SK-N-SH treated with all-trans-retinoic acid at 6 μM for 48 hours (cell line): ENCODE measurements around the gene ERV3-1.

Experiments used
- ATAC-seq: fragments of 200-7000 bp; cut with Tn5 transposase; 3 replicates; pipeline ENCODE4 v1.9.1; 2020; ENCODE audit warnings: mild to moderate bottlenecking, moderate library complexity
- ARNTL ChIP-seq: fragments of 450-650 bp; formaldehyde crosslinking; IDR thresholded peaks from 2 replicates; pipeline ENCODE4 v1.5.0; 2020; ENCODE audit warnings: low read depth, mild to moderate bottlenecking, moderate library complexity, borderline replicate concordance
- BACH2 ChIP-seq: fragments of 250-450 bp; sonication (Bioruptor Pico); IDR thresholded peaks from 2 replicates; pipeline ENCODE4 v1.9.0; 2021; ENCODE audit warnings: mild to moderate bottlenecking, borderline replicate concordance
- CSDC2 ChIP-seq: fragments of 250-450 bp; sonication (Bioruptor Pico); IDR thresholded peaks from 2 replicates; pipeline ENCODE4 v1.5.0; 2020; ENCODE audit warnings: mild to moderate bottlenecking, moderate library complexity
- ESRRG ChIP-seq: fragments of 250-450 bp; sonication (Bioruptor Pico); IDR thresholded peaks from 2 replicates; pipeline ENCODE4 v1.6.1; 2021; ENCODE audit warnings: mild to moderate bottlenecking
- GLIS3 ChIP-seq: fragments of 250-450 bp; sonication (Bioruptor Pico); IDR thresholded peaks from 2 replicates; pipeline ENCODE4 v1.5.0; 2020; ENCODE audit warnings: mild to moderate bottlenecking, moderate library complexity
- ISL1 ChIP-seq: fragments of 250-450 bp; sonication (Bioruptor Pico); IDR thresholded peaks from 2 replicates; pipeline ENCODE4 v2.1.2; 2022; ENCODE audit warnings: mild to moderate bottlenecking, moderate library complexity
- OSR1 ChIP-seq: fragments of 250-450 bp; sonication (Bioruptor Pico); IDR thresholded peaks from 2 replicates; pipeline ENCODE4 v1.8.0; 2022; ENCODE audit warnings: moderate library complexity, mild to moderate bottlenecking, inconsistent platforms
- PPARA ChIP-seq: fragments of 250-450 bp; sonication (Bioruptor Pico); IDR thresholded peaks from 2 replicates; pipeline ENCODE4 v1.5.0; 2020; ENCODE audit warnings: mild to moderate bottlenecking, borderline replicate concordance
- RARB ChIP-seq: fragments of 250-450 bp; sonication (Bioruptor Pico); IDR thresholded peaks from 2 replicates; pipeline ENCODE4 v1.8.0; 2021; ENCODE audit warnings: mild to moderate bottlenecking, moderate library complexity
- SNAI2 ChIP-seq: fragments of 250-450 bp; sonication (Bioruptor Pico); IDR thresholded peaks from 2 replicates; pipeline ENCODE4 v1.5.0; 2020; ENCODE audit warnings: mild to moderate bottlenecking, moderate library complexity
- TOX ChIP-seq: fragments of 250-450 bp; sonication (Bioruptor Pico); IDR thresholded peaks from 2 replicates; pipeline ENCODE4 v1.8.0; 2021; ENCODE audit warnings: mild to moderate bottlenecking, moderate library complexity, borderline replicate concordance
- ZC3H10 ChIP-seq: fragments of 250-450 bp; sonication (Bioruptor Pico); IDR thresholded peaks from 2 replicates; pipeline ENCODE4 v1.5.1; 2021; ENCODE audit warnings: mild to moderate bottlenecking, moderate library complexity
- ZFP3 ChIP-seq: fragments of 250-450 bp; sonication (Bioruptor Pico); IDR thresholded peaks from 2 replicates; pipeline ENCODE4 v1.5.0; 2020; ENCODE audit warnings: mild to moderate bottlenecking, moderate library complexity
- ZFP30 ChIP-seq: fragments of 450-650 bp; formaldehyde crosslinking; IDR thresholded peaks from 2 replicates; pipeline ENCODE4 v1.5.0; 2022; ENCODE audit warnings: mild to moderate bottlenecking, moderate library complexity
- ZNF565 ChIP-seq: fragments of 450-650 bp; formaldehyde crosslinking; conservative IDR thresholded peaks from 2 replicates; pipeline ENCODE4 v1.5.0; 2020; ENCODE audit warnings: low read depth, mild to moderate bottlenecking, moderate library complexity
- ZNF8 ChIP-seq: fragments of 450-650 bp; formaldehyde crosslinking; IDR thresholded peaks from 2 replicates; pipeline ENCODE4 v1.5.0; 2020; ENCODE audit warnings: mild to moderate bottlenecking, moderate library complexity
- TF ChIP-seq, protein P1 (sequence below): fragments of 250-450 bp; sonication (Bioruptor Pico); IDR thresholded peaks from 2 replicates; pipeline ENCODE4 v1.8.0; 2021; ENCODE audit warnings: low read depth, mild to moderate bottlenecking, moderate library complexity, borderline replicate concordance
- TF ChIP-seq, protein P2 (sequence below): fragments of 250-450 bp; sonication (Bioruptor Pico); IDR thresholded peaks from 2 replicates; pipeline ENCODE4 v1.5.1; 2021; ENCODE audit warnings: mild to moderate bottlenecking, moderate library complexity
- TF ChIP-seq, protein P3 (sequence below): fragments of 250-450 bp; sonication (Bioruptor Pico); IDR thresholded peaks from 2 replicates; pipeline ENCODE4 v1.5.0; 2020; ENCODE audit warnings: mild to moderate bottlenecking, moderate library complexity
- TF ChIP-seq, protein P4 (sequence below): fragments of 250-450 bp; sonication (Bioruptor Pico); IDR thresholded peaks from 2 replicates; pipeline ENCODE4 v1.5.1; 2020; ENCODE audit warnings: low read depth, mild to moderate bottlenecking, moderate library complexity

ERV3-1 gene

DNA sequence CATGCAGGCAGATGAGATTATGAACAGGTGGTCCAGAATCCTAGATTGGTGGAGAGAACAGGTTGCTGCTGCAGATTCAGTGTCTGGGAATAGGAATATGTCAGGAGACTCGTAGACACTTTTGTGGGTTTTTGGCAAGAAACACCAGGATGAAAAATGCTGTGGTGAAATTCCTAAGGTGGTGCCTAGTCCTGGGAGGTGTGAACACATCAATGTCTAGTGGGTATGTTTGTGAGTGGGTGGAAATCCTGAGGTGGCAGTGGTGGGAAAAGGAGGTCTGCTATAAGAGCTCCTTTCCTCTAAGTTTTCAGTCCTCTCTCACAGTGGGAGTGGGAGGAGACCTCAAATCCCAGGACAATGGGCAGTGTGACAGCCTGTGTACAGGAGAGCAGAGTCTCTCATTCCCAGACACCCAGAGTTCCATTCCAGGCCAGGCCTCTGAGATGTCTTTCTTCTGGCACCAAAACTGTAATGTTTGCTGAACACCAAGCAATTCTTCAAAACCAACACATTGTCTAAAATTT, 5.1 kb downstream of the ERV3-1 start:
- ATAC-seq: no peak
- TF ChIP-seq PPARA (CRISPR knock-in tag) (no peak), ZNF8 (CRISPR knock-in tag) (no peak), ESRRG (CRISPR knock-in tag) (no peak), RARB (CRISPR knock-in tag) (no peak), BACH2 (CRISPR knock-in tag) (no peak), ARNTL (CRISPR knock-in tag) (no peak), CSDC2 (CRISPR knock-in tag) (no peak), ZFP30 (no peak), ISL1 (no peak), SNAI2 (CRISPR knock-in tag) (no peak), ZFP3 (CRISPR knock-in tag) (no peak)
- TF ChIP-seq, protein P1, sequence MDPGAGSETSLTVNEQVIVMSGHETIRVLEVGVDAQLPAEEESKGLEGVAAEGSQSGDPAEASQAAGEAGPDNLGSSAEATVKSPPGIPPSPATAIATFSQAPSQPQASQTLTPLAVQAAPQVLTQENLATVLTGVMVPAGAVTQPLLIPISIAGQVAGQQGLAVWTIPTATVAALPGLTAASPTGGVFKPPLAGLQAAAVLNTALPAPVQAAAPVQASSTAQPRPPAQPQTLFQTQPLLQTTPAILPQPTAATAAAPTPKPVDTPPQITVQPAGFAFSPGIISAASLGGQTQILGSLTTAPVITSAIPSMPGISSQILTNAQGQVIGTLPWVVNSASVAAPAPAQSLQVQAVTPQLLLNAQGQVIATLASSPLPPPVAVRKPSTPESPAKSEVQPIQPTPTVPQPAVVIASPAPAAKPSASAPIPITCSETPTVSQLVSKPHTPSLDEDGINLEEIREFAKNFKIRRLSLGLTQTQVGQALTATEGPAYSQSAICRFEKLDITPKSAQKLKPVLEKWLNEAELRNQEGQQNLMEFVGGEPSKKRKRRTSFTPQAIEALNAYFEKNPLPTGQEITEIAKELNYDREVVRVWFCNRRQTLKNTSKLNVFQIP (CRISPR knock-in tag): no peak
- TF ChIP-seq, protein P2, sequence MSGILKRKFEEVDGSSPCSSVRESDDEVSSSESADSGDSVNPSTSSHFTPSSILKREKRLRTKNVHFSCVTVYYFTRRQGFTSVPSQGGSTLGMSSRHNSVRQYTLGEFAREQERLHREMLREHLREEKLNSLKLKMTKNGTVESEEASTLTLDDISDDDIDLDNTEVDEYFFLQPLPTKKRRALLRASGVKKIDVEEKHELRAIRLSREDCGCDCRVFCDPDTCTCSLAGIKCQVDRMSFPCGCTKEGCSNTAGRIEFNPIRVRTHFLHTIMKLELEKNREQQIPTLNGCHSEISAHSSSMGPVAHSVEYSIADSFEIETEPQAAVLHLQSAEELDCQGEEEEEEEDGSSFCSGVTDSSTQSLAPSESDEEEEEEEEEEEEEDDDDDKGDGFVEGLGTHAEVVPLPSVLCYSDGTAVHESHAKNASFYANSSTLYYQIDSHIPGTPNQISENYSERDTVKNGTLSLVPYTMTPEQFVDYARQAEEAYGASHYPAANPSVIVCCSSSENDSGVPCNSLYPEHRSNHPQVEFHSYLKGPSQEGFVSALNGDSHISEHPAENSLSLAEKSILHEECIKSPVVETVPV: no peak
- TF ChIP-seq, protein P3, sequence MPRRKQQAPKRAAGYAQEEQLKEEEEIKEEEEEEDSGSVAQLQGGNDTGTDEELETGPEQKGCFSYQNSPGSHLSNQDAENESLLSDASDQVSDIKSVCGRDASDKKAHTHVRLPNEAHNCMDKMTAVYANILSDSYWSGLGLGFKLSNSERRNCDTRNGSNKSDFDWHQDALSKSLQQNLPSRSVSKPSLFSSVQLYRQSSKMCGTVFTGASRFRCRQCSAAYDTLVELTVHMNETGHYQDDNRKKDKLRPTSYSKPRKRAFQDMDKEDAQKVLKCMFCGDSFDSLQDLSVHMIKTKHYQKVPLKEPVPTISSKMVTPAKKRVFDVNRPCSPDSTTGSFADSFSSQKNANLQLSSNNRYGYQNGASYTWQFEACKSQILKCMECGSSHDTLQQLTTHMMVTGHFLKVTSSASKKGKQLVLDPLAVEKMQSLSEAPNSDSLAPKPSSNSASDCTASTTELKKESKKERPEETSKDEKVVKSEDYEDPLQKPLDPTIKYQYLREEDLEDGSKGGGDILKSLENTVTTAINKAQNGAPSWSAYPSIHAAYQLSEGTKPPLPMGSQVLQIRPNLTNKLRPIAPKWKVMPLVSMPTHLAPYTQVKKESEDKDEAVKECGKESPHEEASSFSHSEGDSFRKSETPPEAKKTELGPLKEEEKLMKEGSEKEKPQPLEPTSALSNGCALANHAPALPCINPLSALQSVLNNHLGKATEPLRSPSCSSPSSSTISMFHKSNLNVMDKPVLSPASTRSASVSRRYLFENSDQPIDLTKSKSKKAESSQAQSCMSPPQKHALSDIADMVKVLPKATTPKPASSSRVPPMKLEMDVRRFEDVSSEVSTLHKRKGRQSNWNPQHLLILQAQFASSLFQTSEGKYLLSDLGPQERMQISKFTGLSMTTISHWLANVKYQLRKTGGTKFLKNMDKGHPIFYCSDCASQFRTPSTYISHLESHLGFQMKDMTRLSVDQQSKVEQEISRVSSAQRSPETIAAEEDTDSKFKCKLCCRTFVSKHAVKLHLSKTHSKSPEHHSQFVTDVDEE (CRISPR knock-in tag): no peak

DNA sequence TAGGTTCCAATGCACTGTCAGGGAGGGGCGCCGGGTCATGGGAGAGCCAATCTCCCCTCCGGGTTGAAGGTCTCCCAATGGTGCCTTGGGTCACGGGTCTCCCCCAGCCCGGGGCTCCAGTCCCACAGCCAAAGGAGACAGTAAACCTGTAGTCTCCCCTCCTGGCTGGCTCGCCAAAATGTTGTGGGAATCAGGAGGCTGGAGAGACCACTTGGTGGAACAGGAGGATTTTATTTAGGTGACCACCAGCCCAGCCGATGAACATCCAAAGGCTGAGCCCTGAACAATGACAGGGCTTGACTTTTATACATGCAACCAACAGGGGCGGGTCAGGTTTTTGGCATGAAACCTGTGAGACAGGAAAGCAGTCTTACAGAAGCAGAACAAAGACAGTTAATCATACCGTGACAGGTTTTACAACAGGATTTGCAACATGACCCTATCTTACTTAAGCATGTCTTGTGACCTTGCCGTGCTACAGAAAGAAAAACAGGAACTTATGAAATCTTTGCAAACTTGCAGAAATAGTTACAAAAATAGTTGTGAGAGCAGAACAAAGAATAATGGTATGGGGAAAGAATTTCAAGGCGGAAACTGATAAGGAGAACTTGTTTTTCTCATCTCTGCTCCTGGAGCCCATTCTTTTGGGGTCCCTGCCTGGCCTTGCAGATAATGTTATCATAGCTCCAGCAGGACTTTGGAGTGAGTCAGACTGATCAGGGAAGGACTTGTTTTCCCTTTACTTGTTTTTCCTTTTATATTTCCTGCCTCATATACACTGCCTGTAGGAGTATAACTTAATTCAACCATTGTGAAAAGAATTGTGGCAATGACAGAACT, 7.1 kb downstream of the ERV3-1 start:
- ATAC-seq: no peak
- no peak for TF ChIP-seq ESRRG (CRISPR knock-in tag)
- no peak for TF ChIP-seq ZC3H10 (CRISPR knock-in tag)
- TF ChIP-seq GLIS3: no peak
- TF ChIP-seq ZFP3 (CRISPR knock-in tag): no peak
- no peak for TF ChIP-seq ZFP30
- TF ChIP-seq, protein P2: no peak

DNA sequence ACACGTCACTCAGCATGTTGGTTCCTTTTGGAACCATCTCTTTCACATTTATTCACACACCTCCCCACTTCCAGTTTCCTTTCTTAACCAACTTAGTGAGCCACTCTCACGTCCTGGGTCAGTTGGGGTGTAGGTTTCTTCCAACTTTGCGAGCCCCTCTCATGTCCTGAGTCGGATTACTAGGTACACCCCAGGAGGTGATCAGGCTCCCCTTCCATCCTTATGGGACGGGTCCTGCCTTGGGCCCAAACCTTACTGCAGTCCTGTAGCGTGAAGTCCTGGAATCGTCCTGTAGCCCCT, 7.7 kb downstream of the ERV3-1 start:
- TF ChIP-seq ARNTL (CRISPR knock-in tag) (no peak), ZFP30 (no peak), ZNF8 (CRISPR knock-in tag) (no peak), TOX (no peak), OSR1 (CRISPR knock-in tag) (no peak)
- TF ChIP-seq, protein P1 (CRISPR knock-in tag): no peak
- ATAC-seq: no peak

DNA sequence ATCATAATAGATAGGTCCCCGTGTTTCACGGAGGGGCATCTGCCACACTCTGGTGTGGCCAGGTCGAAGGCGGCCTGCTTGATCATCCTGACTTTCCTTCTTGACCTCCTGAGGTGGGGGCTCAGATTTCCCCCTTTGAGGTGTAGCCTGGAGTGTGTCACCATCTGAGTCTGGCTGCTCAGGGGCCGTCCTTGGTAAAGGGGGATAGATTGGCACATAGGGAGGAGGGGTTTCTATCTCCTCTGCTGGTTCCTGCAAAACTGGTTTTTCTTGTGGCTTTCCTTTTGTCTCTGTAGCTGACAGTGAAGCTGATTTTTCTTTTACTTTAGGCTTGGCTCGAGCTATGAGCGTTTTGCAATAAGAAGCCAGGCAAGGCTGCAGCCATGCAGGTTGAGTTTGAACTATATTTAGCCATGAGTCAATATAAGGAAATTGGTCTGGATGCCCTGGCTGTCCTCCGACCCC, 8.5 kb downstream of the ERV3-1 start:
- TF ChIP-seq, protein P4, sequence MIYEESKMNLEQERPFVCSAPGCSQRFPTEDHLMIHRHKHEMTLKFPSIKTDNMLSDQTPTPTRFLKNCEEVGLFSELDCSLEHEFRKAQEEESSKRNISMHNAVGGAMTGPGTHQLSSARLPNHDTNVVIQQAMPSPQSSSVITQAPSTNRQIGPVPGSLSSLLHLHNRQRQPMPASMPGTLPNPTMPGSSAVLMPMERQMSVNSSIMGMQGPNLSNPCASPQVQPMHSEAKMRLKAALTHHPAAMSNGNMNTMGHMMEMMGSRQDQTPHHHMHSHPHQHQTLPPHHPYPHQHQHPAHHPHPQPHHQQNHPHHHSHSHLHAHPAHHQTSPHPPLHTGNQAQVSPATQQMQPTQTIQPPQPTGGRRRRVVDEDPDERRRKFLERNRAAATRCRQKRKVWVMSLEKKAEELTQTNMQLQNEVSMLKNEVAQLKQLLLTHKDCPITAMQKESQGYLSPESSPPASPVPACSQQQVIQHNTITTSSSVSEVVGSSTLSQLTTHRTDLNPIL: no peak
- TF ChIP-seq RARB (CRISPR knock-in tag) (no peak), ZNF565 (CRISPR knock-in tag) (no peak), TOX (no peak)
- ATAC-seq: no peak
